H9 (cell line): ENCODE results near the gene RHOV. TPM values are rescaled to one million over a fixed set of nuclear protein-coding genes. Genes with fewer than 3 reads are reported as not detected.

ENCODE experiments used
- DNase-seq: peaks from one replicate; pipeline ENCODE4 v3.0.0-alpha.2; 2017
- H2AFZ ChIP-seq: one replicate; pipeline ENCODE4 v1.6.1; 2013; ENCODE audit warnings: mild to moderate bottlenecking, low read length, control low read depth, moderate library complexity
- H2AK5ac ChIP-seq: 2 replicates; pipeline ENCODE4 v1.6.1; 2013; ENCODE audit warnings: low read length, control low read depth, mixed read lengths; ENCODE audit not compliant: insufficient read length
- H2BK120ac ChIP-seq: one replicate; pipeline ENCODE4 v1.6.1; 2013; ENCODE audit warnings: low read depth, mild to moderate bottlenecking, low read length, control low read depth, inconsistent platforms; ENCODE audit not compliant: poor library complexity, severe bottlenecking
- H2BK12ac ChIP-seq: 2 replicates; pipeline ENCODE4 v1.6.1; 2013; ENCODE audit warnings: low read length, control low read depth, mixed read lengths, low read depth; ENCODE audit not compliant: insufficient read length
- H2BK15ac ChIP-seq: 2 replicates; pipeline ENCODE4 v1.6.1; 2013; ENCODE audit warnings: low read depth, low read length, control low read depth
- H2BK20ac ChIP-seq: one replicate; pipeline ENCODE4 v1.6.1; 2013; ENCODE audit warnings: low read depth, mild to moderate bottlenecking, low read length, control low read depth, inconsistent platforms; ENCODE audit not compliant: poor library complexity, severe bottlenecking
- H2BK5ac ChIP-seq: 2 replicates; pipeline ENCODE4 v1.6.1; 2013; ENCODE audit warnings: low read length, control low read depth, mixed read lengths; ENCODE audit not compliant: insufficient read length
- H3K14ac ChIP-seq: 2 replicates; pipeline ENCODE4 v1.6.1; 2013; ENCODE audit warnings: low read length, control low read depth; ENCODE audit not compliant: insufficient read depth
- H3K18ac ChIP-seq: 2 replicates; pipeline ENCODE4 v1.6.1; 2013; ENCODE audit warnings: low read depth, mild to moderate bottlenecking, mixed read lengths, low read length, control low read depth; ENCODE audit not compliant: insufficient read length
- H3K23ac ChIP-seq: 2 replicates; pipeline ENCODE4 v1.6.1; 2013; ENCODE audit warnings: low read length, control low read depth, mixed read lengths, low read depth; ENCODE audit not compliant: insufficient read length
- H3K23me2 ChIP-seq: 2 replicates; pipeline ENCODE4 v1.6.1; 2013; ENCODE audit warnings: low read depth, mild to moderate bottlenecking, mixed read lengths, low read length, control low read depth; ENCODE audit not compliant: insufficient read length, poor library complexity, severe bottlenecking
- H3K27ac ChIP-seq: 2 replicates; pipeline ENCODE4 v1.5.1; 2013; ENCODE audit warnings: low read length, control low read depth, mixed read lengths, low read depth; ENCODE audit not compliant: insufficient read length
- H3K27me3 ChIP-seq: 2 replicates; pipeline ENCODE4 v1.6.1; 2013; ENCODE audit warnings: low read length, control low read depth, inconsistent platforms; ENCODE audit not compliant: insufficient read depth
- H3K4ac ChIP-seq: 2 replicates; pipeline ENCODE4 v1.6.1; 2013; ENCODE audit warnings: low read depth, mild to moderate bottlenecking, control low read depth, inconsistent platforms, low read length, moderate library complexity
- H3K4me1 ChIP-seq: 2 replicates; pipeline ENCODE4 v1.6.1; 2013; ENCODE audit warnings: low read length, control low read depth, inconsistent platforms; ENCODE audit not compliant: insufficient read depth
- H3K4me2 ChIP-seq: 2 replicates; pipeline ENCODE4 v1.6.1; 2013; ENCODE audit warnings: low read length, control low read depth, mixed read lengths; ENCODE audit not compliant: insufficient read length, insufficient read depth
- H3K56ac ChIP-seq: 2 replicates; pipeline ENCODE4 v1.6.1; 2013; ENCODE audit warnings: low read depth, mild to moderate bottlenecking, mixed read lengths, low read length, control low read depth; ENCODE audit not compliant: insufficient read length
- H3K79me1 ChIP-seq: 2 replicates; pipeline ENCODE4 v1.6.1; 2013; ENCODE audit warnings: low read depth, mild to moderate bottlenecking, moderate library complexity, low read length, control low read depth, inconsistent platforms; ENCODE audit not compliant: insufficient read depth, poor library complexity, severe bottlenecking
- H3K79me2 ChIP-seq: 2 replicates; pipeline ENCODE4 v1.6.1; 2013; ENCODE audit warnings: low read length, control low read depth, inconsistent platforms; ENCODE audit not compliant: insufficient read depth
- H3K9ac ChIP-seq: 2 replicates; pipeline ENCODE4 v1.6.1; 2013; ENCODE audit warnings: low read length, control low read depth, mixed read lengths; ENCODE audit not compliant: insufficient read length; ENCODE audit errors: extremely low read depth
- H3K9me3 ChIP-seq: one replicate; pipeline ENCODE4 v1.6.1; 2013; ENCODE audit warnings: low read depth, low read length, inconsistent platforms; ENCODE audit not compliant: control insufficient read depth
- H3T11ph ChIP-seq: one replicate; pipeline ENCODE4 v1.6.1; 2013; ENCODE audit warnings: mild to moderate bottlenecking, low read length, control low read depth, inconsistent platforms
- H4K20me1 ChIP-seq: one replicate; pipeline ENCODE4 v1.6.1; 2013; ENCODE audit not compliant: control insufficient read depth, insufficient read length, insufficient read depth
- H4K5ac ChIP-seq: 2 replicates; pipeline ENCODE4 v1.6.1; 2013; ENCODE audit warnings: low read depth, mild to moderate bottlenecking, mixed read lengths, low read length, control low read depth; ENCODE audit not compliant: insufficient read length
- H4K8ac ChIP-seq: replicated peaks from 2 replicates; pipeline ENCODE4 v1.6.1; 2013; ENCODE audit warnings: low read length, control low read depth, mixed read lengths, low read depth; ENCODE audit not compliant: insufficient read length
- H4K91ac ChIP-seq: 2 replicates; pipeline ENCODE4 v1.6.1; 2013; ENCODE audit warnings: low read depth, mild to moderate bottlenecking, moderate library complexity, mixed read lengths, low read length, control low read depth; ENCODE audit not compliant: insufficient read length
- H3K27ac Mint-ChIP-seq, 3 experiments: 2 replicates in 2 of 3; 3 replicates in 1 of 3; pipeline ENCODE4 v1.8.0; 2020 to 2021; ENCODE audit warnings: mixed read lengths in 3 of 3, mild to moderate bottlenecking in 1 of 3, moderate library complexity in 1 of 3
- H3K27me3 Mint-ChIP-seq: 2 replicates; pipeline ENCODE4 v1.8.0; 2021; ENCODE audit warnings: low read depth, mild to moderate bottlenecking, moderate library complexity, mixed read lengths
- H3K36me3 Mint-ChIP-seq, 3 experiments: 2 replicates in 2 of 3; 3 replicates in 1 of 3; pipeline ENCODE4 v1.8.0; 2020 to 2021; ENCODE audit warnings: low read depth in 3 of 3, mixed read lengths in 3 of 3; ENCODE audit not compliant: insufficient read depth in 1 of 3
- H3K4me1 Mint-ChIP-seq, 2 experiments: 2 replicates each; pipeline ENCODE4 v1.8.0; 2020; ENCODE audit warnings: mixed read lengths in 2 of 2
- H3K4me3 Mint-ChIP-seq, 2 experiments: 2 replicates in 1 of 2; 3 replicates in 1 of 2; pipeline ENCODE4 v1.8.0; 2020 to 2021; ENCODE audit warnings: mild to moderate bottlenecking in 2 of 2, mixed read lengths in 2 of 2, moderate library complexity in 1 of 2
- H3K9me3 Mint-ChIP-seq, 2 experiments: 2 replicates in 1 of 2; 3 replicates in 1 of 2; pipeline ENCODE4 v1.8.0; 2020; ENCODE audit warnings: mild to moderate bottlenecking in 2 of 2, mixed read lengths in 2 of 2, moderate library complexity in 1 of 2
- CTCF ChIP-seq: fragments of 200-600 bp; sonication (generic); conservative IDR thresholded peaks from 3 replicates; pipeline ENCODE4 v1.8.0; 2021; ENCODE audit warnings: antibody characterized with exemption, mild to moderate bottlenecking
- WGBS: extraction: QIAGEN DNeasy Blood & Tissue Kit; methylation state at CpG from one replicate; pipeline ENCODE4 v1.1.7; 2013; ENCODE audit warnings: missing lambda C conversion rate, low lambda C conversion rate, mixed read lengths; ENCODE audit not compliant: insufficient read length; ENCODE audit errors: extremely low coverage; 5-methylcytosine and 5-hydroxymethylcytosine counted together
- total RNA-seq: library from RNA; stranded (reverse); gene quantifications from 2 replicates; pipeline ENCODE4 v1.2.1, GENCODE V29; 2021

Gene RHOV
- total RNA-seq, 1 experiment from 2014 or later, result 3.9 TPM

- Histone ChIP-seq H3K79me1 (no peaks in the 10 kb centered on the region), H4K5ac (no peak overlapping the region), H2BK5ac (no peak overlapping the region), H3K23me2 (peaks cover 3% of the 10 kb centered on the region), H3K4me2 (no peak overlapping the region), H2BK15ac (no peak overlapping the region), H3K27ac (no peak overlapping the region), H3K23ac (no peak overlapping the region), H3T11ph (no peak overlapping the region), H3K4me1 (no peaks in the 10 kb centered on the region; the same call in 1 of the 2 replicates), H3K4ac (no peak overlapping the region), H2AK5ac (no peak overlapping the region), H2BK120ac (no peak overlapping the region), H4K20me1 (no peaks in the 10 kb centered on the region), H3K18ac (no peak overlapping the region), H4K91ac (no peak overlapping the region), H3K56ac (no peak overlapping the region), H3K9me3 (no peaks in the 10 kb centered on the region), H2BK20ac (no peak overlapping the region), H3K14ac (no peak overlapping the region), H4K8ac (no peak overlapping the region), H2AFZ (no peak overlapping the region), H3K79me2 (no peaks in the 10 kb centered on the region), H3K9ac (no peak overlapping the region), H2BK12ac (no peak overlapping the region), H3K27me3 (no peaks in the 10 kb centered on the region)
- no peak overlapping the region; a peak in 1 of 7 replicates for H3K27ac Mint-ChIP-seq
- TF ChIP-seq CTCF, result no peak
- H3K9me3 Mint-ChIP-seq, result no peaks in the 10 kb centered on the region
- H3K4me3 Mint-ChIP-seq, result no peak overlapping the region
- peaks cover 19 to 34% of the 10 kb centered on the region in 2 experiments for H3K4me1 Mint-ChIP-seq
- peaks cover 2% of the 10 kb centered on the region for H3K27me3 Mint-ChIP-seq
- no peaks in the 10 kb centered on the region for H3K36me3 Mint-ChIP-seq
- no CpG with 5 or more reads among the region's 5 CpGs for WGBS
- DNase-seq, result no peak
These were observed 4.3 kb downstream of the RHOV start for GRCh38 chr15:40869686-40870085.
